Activated CD4-positive, CD25-positive, alpha-beta regulatory T cell treated with anti-CD3 and anti-CD28 coated beads, Interleukin-2, amount 50 U/mL, for 24 hours (primary cell): ENCODE results near the gene NFKBIA.
"Not testable (repeated sequence)": the region's sequence is repeated elsewhere in the genome, so short reads cannot be mapped to it uniquely, and the experiment has no call there.

ENCODE experiments used
- ATAC-seq, 2 donors: fragments of 150-1000 bp; cut with Tn5 transposase; one replicate each; pipeline ENCODE4 v1.10.0; 2021; ENCODE audit warnings: mild to moderate bottlenecking in 1 of 2, moderate library complexity in 1 of 2

The NFKBIA gene

DNA sequence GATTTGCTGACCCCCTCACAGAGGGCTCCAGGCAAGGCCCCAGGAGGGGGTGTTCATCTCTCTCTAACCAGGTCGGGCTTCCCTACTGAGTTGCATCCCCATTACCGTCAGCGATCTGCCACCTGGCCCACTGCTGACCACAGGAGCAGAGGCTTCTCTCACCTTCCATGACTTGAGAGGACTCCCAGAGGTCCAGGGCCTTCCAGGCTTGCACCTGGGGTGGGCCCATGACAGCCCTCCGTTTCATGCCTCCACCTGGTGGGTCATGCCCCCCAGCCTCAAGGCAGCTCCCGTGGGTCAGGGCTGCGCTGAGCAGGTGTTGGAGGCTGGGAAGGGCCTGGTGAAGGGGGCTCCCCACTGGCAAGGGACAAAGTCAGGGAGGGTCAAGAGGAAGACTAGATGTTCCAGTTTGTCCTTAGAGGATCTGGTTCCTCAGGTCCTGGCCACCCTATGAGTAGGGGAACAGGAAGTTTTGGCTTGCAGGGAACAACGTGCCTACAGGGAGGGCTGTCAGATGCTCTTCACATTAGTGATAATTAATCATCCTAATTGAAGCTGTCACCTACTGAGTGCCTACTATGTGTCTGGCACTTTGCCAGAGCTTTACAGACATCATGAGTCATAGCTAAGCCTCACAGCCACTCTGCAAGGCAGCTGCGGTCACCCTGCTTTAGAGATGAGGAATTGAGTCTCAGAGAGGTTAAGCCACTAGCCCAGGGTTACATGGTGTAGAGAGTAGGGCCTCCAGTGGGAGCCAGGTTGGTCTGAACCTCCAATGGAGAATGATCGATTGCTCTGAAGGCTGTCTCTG, 13.8 kb downstream of the NFKBIA start:
- peak; percentile 75 to 81 for ATAC-seq

DNA sequence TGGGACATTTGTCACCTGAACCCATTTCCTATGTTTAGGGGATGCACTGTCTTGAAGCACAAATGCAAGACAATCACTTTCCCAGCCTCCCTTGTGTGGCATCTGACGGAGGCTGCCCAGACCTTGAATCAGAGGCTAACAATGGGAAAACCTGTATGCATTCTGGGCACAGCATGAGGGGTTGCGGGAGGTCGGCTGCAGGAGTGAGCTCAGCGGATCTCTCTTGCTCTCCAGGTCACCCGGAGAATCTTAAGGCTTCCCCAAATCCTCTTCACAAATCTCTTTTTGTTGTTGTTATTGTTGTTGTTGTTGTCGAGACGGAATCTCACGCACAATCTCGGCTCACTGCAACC, 15.3 kb downstream of the NFKBIA start:
- ATAC-seq, result no peak

- no peak for ATAC-seq
These were observed 15.8 kb downstream of the NFKBIA start for GRCh38 chr14:35388656-35389314.

- no peak for ATAC-seq
These were observed 16.6 kb downstream of the NFKBIA start for GRCh38 chr14:35387713-35388579.

DNA sequence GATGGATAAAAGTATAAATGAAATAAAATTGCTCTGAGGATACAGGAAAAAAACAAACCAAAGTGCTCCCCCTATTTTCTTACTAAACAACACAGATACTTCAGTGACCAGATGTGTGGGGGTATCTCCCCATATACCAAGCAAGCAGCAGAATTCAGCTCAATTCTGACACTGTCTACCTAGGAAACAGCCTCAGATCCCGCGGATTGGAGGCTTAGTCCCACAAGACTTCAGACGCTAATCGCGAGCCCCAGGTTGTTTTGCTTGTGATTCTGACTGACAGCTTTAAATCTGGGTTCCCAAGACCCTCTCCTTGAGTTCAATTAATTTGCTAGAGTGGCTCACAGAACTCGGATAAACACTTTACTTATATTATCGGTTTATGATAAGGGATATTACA, 17.3 kb downstream of the NFKBIA start:
- ATAC-seq, result no peak

GRCh38 chr14:35386673-35387125, 17.9 kb downstream of the NFKBIA start:
- no peak for ATAC-seq

GRCh38 chr14:35385042-35385839, 19.3 kb downstream of the NFKBIA start:
- ATAC-seq, result no peak

- no peak for ATAC-seq
These were observed 20.0 kb downstream of the NFKBIA start for GRCh38 chr14:35384455-35385041.

- no peak for ATAC-seq
These were observed 20.7 kb downstream of the NFKBIA start for GRCh38 chr14:35383569-35384454.

- ATAC-seq, result no peak
These were observed 23.8 kb downstream of the NFKBIA start for GRCh38 chr14:35380794-35381193.

- ATAC-seq, result not testable (repeated sequence)
These were observed 25.2 kb downstream of the NFKBIA start for GRCh38 chr14:35379234-35379933.

- ATAC-seq, result no peak
These were observed 25.9 kb downstream of the NFKBIA start for GRCh38 chr14:35378425-35379233.

- ATAC-seq, result peak in 1 of 2 donors; percentile 24
These were observed 29.0 kb downstream of the NFKBIA start for GRCh38 chr14:35375558-35376025.

GRCh38 chr14:35374263-35374712, 30.3 kb downstream of the NFKBIA start:
- no peak for ATAC-seq

DNA sequence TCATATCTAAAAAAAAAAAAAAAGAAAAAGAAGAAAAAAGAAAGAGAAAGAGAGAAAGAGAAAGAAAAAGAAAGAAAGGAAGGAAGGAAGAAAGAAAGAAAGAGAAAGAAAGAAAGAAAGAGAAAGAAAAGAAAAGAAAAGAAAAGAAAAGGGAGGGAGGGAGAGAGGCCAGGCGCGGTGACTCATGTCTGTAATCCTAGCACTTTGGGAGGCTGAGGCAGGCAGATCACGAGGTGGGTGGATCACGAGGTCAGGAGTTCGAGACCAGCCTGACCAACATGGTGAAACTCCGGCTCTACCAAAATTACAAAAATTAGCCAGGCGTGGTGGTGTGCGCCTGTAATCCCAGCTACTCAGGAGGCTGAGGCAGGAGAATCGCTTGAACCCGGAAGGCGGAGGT, 31.3 kb downstream of the NFKBIA start:
- ATAC-seq, result not testable (repeated sequence)

DNA sequence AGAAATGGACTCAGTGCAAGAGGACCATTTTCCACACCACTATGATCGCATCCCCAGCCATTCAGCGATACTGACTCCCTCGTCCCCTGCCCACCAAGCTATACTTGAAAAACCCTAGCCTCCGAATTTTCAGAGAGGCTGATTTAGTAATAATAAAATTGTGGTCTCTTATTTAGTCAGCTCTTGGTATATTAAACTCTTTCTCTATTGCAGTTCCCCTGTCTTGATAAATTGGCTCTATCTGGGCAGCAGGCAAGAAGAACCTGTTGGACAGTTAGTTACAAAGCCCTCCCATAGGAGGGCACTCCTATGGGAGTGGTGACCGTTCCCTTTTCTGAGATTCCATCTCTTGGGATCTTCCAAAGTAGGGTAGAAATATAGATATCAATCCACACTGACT, 33.6 kb downstream of the NFKBIA start:
- no peak for ATAC-seq

DNA sequence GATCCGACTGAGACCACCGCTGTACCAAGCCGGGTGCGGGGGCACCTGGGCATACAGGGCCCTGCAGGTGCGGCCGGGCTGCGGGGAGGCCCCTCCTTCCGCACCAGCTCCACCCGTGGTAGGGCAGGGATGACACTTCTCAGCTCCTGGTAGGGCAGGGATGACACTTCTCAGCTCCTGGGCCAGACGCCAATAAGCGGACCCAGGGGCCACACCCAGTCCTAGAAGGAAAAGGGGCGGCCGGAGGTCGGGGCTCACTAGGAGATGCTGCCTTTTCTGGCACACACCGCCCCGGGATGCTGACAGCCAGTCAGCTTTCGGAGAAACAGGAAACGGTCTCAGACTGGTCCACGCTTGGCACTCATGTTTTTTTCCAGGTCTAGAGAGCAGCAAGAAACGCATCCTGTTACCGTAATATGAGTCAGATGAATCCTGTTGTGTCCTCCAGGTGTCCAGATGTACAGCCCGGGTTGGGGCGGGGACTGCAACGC, 34.8 kb downstream of the NFKBIA start:
- no peak for ATAC-seq

DNA sequence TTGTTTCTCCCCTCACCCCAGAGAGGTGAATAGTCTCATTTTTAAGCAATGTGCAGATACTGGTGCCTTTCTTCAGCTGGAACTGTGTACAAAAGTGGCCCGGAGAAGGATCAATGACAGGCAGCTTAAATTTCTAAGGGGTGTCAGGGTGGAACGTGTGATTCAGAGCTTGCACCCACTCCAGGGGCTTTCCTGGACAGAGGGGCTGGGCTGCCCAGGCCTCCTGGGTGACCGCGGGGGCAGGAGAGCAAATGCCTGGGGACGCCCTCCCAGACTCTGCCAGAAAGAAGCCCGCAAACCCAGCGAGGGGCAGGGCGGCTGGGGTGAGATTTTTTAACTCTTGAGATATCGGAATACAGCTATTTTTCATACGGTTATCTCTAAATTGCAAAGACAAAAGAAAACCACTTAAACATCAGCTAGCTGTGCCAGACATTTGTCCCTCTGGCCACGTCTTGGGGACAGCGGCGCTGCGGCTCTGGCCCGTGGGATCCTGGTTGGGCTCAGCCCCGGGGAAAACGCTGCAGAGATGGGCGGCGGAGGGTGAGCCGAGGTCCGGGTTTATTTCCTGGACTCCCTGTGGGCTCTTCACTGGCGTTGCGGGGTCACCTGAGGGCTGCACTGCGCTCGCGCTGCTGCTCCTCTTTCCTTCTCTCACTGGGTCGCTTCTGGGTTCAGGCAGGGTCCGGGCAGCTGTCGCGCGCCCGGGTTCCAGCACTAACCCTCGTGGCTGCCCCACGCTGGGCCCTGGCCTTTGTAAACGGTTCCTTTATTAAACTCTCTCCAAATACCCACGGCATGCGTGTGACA, 35.8 kb downstream of the NFKBIA start:
- ATAC-seq, result no peak
